DMS 273 (cell line): Measurements from ENCODE around the gene ITGB6.
"Not testable (repeated sequence)": the region's sequence is repeated elsewhere in the genome, so short reads cannot be mapped to it uniquely, and the experiment has no call there.

ENCODE experiments used
- DNase-seq: peaks from one replicate; lab custom pipeline; 2025; ENCODE audit not compliant: unreplicated experiment; lab: John Stamatoyannopoulos, UW

Gene ITGB6

GRCh38 chr2:160141419-160141818 lies 58.7 kb downstream of the ITGB6 start:
- no peak for DNase-seq

DNA sequence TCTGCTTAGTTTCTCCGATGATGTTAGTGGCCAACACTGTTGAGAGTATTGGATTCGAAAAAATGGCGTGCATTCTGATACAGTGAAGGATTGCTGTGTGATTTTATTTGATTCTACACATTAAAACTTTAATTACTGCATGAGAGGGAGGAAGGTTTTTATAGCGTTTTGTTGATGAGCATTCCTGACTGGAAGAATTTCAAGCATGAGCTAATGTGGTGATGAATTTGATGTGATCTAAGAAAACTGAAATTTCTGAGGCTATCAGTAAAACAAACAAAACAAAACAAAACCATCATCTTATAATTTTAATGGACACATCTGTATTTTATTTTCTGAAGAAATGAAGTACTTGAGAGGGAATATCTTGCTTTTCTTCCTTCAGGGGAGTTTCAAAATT lies 59.6 kb downstream of the ITGB6 start:
- no peak for DNase-seq

DNA sequence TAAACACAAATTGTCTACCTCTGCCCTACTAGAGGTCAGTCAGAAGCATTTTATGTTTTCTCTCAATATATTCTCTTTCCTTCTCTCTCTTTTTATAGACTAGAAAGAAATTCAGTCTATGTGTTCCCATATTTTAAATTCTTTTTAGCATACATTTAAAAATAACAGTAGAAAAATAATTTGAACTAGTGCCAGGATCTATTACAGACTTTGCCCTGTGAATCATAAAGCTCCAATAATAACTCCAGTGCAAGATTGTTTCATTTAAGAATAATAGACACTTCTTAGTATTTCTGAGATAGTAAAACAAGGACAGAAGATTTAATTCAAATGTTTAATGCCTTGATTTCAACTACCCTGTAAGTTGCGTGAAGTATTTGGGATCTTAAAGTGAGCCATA lies 60.1 kb downstream of the ITGB6 start:
- no peak for DNase-seq

DNA sequence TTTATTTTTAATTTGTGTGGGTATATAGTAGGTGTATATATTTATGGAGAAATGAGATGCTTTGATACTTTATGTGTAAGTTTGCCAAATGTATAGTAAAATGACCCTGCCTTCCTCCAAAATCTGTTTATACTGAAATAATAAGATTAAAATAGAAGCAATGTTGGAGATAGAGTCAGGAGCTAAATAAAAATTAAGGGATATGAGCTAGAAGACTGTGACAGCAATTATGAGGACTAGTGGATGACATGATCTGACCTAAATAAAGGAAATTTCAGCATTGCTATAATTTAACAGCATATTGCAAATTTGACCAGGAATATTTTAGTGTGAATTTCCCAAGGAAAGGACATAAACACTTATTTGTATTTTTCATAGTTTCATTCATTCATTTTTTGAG lies 60.7 kb downstream of the ITGB6 start:
- no peak for DNase-seq

DNA sequence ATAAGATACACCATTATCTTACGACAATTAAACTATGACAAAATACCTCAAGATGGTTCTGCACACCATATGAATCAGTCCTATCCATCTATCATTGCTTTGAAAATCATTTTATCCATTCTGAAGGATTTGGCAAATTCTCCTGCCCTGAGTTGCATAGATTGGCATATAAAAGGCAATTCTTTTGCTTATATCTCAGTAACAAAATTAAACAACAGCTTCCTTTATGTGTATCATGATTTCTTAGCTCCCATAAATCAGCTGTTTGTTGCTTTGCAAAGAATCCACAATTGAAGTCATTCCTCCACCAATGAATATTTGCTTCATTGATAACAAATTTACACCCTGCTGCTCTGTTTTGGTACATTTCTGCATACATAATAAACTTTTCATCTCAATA lies 61.7 kb downstream of the ITGB6 start:
- no peak for DNase-seq

DNA sequence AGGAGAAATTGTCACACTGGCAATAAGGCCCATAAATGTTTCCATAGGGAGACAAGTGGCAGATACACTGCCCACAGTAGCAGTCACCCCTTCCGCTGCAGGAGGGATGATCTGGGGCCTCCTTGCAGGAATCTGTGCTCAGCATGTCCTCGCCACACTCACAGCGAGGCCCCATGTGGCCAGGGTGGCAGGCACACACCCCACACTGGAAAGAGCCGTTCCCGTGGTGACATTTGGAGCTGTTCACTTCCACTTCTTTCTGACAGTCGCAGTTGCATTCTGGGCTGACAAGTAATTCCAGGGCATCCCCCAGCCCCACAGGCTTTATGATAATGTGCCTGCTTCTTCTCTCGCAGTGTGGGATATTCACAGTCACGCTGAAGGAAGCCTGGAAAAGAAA lies 62.6 kb downstream of the ITGB6 start:
- no peak for DNase-seq

DNA sequence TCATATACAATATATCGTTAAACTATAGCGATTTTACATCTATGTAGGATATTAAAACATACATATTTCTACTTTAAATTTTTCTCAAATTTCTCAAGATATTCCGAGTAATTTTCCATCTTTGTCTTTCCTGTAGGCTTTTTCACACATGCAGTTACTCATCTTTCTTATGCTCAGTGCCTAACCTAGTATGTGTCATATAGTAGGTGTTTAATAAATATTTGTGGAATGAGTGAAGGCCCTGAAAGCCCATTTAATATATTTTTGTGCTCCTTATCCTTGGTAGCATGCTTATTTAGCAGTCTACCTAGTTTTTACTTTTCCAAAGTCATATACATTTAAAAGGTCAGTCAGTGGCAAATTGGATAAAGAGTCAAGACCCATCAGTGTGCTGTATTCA lies 67.3 kb downstream of the ITGB6 start:
- no peak for DNase-seq

- no peak for DNase-seq
Measured at GRCh38 chr2:160126756-160127155, 73.3 kb downstream of the ITGB6 start.

DNA sequence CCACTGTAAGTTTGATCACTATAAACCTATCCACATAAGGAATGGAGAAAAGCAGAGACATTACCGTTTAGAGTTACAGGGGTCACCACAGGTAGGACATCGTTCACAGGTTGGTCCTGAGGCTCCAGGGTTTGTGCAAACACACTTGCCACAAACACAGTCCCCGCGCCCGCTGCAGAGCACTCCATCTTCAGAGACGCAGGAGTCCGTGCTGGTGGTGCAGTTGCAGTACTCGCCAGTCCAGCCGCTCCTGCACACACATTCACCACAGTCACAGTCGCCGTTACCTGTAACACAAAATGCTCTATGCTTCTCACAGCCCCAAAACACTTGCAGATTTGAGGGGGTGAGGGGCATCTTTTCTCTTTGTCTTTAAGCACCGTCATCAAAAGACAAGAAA lies 73.8 kb downstream of the ITGB6 start:
- no peak for DNase-seq

- no peak for DNase-seq
Measured at GRCh38 chr2:160125828-160126227, 74.2 kb downstream of the ITGB6 start.

GRCh38 chr2:160125366-160125765 lies 74.7 kb downstream of the ITGB6 start:
- DNase-seq = no peak

DNA sequence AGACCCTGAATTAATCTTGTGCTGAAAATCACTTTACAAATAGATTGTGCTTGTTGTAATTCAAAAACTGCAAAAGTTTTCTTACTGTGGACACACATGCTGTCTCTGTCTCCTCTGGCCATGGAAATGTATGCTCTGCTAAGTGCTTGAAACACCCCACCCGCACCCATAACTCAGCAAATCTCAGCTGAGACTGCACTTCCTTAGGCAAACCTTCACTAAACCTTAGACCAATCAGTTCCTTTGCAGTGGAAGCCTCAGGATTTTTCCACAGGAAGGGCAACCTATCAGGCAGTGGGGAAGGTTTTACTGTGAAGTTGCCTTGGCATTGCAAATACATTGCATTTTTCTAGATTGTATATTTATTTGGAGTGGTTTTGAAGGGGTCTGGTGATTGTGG lies 75.5 kb downstream of the ITGB6 start:
- no peak for DNase-seq

GRCh38 chr2:160114721-160115120 lies 85.4 kb downstream of the ITGB6 start:
- not testable (repeated sequence) for DNase-seq

DNA sequence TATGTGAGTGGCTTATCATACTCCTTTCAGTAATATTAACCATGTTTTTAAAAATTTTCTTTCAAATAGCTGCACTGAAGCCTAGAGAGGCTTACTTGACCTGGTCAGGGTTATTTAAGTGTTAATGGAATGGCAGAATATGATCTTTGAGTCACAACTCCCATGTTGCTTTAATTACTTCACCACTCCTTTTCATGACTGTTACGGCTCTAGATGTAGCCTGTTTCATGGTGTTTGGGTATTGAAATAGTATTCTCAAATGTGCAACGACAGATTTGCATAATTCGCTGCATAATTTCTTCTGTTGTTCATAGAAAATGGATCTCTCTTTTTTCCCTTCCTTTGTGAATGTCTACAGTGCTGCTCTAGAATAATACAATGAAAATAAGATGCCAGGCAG lies 86.1 kb downstream of the ITGB6 start:
- DNase-seq = no peak

DNA sequence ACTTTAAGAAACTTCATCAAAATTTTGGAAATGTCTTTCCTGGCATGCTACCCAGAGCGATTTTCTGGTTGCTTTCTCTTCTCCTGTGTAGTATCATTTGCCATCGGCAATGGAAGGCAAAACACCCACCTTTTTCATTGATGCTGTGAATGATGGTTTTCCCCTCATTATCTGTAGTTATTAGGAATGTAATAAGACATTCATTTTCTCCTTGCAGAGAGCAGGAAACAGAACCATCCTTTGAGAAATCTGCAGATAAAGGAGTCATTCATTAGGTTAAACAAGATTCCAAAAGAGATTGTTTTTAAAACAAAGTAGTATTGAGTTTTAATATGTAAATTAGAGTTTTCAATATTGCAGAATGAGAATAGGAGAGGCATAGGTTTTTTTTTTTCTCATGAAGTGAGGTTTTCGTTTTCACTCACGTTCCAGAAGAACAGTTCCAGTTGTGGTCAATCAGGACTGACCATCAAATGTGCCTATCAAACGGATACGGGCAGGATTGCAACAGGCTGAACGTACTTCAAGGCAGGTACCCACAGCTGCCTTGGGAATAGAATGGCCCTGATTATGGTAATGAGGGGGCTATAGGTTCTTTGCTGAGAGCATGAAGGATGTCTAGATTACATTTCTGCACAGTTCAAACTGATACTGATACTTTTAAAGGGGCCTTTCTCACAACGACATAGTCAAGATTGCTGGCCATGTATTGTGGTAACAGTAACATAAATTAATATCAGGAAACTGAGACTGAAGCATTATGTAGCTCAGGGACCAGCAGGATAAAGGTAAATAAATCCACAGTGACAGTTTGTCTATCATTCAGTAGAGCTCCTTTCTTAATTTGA lies 87.9 kb downstream of the ITGB6 start:
- no peak for DNase-seq

GRCh38 chr2:160110674-160111239 lies 89.3 kb downstream of the ITGB6 start:
- DNase-seq = no peak

- peak; percentile 84 for DNase-seq
Measured at GRCh38 chr2:160109939-160110673, 90.0 kb downstream of the ITGB6 start.

DNA sequence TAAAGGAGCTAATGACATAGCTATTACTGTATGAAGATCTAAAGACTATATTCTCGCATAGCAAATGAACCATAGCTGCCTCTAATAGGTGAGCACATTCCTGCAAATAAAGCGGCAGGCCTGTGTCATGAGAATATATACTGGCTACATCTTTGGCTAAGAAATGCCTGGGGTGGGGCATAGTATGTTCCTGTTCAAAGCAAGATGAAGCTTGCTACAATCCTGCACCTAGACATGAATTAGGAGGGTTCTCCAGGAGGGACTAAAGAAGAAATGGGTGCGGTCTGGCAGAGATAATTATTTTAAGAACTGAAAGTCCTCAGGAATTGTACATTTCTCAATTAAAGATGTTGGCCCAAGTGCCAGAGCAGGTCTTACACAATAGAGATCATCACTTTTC lies 90.8 kb downstream of the ITGB6 start:
- no peak for DNase-seq

GRCh38 chr2:160108646-160109045 lies 91.4 kb downstream of the ITGB6 start:
- no peak for DNase-seq

- DNase-seq = no peak
Measured at GRCh38 chr2:160105366-160105765, 94.7 kb downstream of the ITGB6 start.

DNA sequence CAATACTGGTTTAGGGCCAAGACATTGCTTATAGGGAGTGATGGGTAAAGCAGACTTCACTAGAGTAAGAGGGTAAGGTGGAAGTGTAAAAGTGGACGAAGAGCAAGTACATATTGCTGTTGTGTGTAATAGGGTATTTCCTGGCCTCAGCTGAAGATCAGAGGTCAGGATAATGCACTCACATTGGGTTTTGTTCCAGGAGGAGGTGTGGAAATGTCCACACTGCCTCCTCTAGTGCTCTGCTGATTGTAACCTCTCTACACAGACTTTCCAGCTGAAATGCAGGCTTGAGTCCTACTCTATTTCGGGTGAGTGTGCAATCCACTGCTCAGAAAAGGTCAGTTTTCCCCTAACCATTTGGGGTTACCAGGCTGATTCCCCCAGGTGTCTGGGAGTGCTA lies 96.0 kb downstream of the ITGB6 start:
- DNase-seq = no peak

GRCh38 chr2:160097326-160097725 lies 102.7 kb downstream of the ITGB6 start:
- DNase-seq = no peak
